ENCODE measurements around the gene FAM185A. TPM values are rescaled to one million over a fixed set of nuclear protein-coding genes. Genes with fewer than 3 reads are reported as not detected.

The FAM185A gene
- total RNA-seq, 3 donors from 2014 or later, result 8.7 to 12.2 (median 10.4) TPM

- ATAC-seq (no peak), DNase-seq (no peak)
- TF ChIP-seq, protein P1, sequence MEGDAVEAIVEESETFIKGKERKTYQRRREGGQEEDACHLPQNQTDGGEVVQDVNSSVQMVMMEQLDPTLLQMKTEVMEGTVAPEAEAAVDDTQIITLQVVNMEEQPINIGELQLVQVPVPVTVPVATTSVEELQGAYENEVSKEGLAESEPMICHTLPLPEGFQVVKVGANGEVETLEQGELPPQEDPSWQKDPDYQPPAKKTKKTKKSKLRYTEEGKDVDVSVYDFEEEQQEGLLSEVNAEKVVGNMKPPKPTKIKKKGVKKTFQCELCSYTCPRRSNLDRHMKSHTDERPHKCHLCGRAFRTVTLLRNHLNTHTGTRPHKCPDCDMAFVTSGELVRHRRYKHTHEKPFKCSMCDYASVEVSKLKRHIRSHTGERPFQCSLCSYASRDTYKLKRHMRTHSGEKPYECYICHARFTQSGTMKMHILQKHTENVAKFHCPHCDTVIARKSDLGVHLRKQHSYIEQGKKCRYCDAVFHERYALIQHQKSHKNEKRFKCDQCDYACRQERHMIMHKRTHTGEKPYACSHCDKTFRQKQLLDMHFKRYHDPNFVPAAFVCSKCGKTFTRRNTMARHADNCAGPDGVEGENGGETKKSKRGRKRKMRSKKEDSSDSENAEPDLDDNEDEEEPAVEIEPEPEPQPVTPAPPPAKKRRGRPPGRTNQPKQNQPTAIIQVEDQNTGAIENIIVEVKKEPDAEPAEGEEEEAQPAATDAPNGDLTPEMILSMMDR (IDR thresholded peaks at IDR 0.05), result no peak
- no peaks in the 10 kb centered on the region for H3K4me1 ChIP-seq (ENCODE audit: low read depth)
- H3K4me3 ChIP-seq, result no peak overlapping the region
- intact Hi-C loops (cut with DNase I, micrococcal nuclease), result no loop called here
- no peaks in the 10 kb centered on the region for H3K36me3 ChIP-seq (ENCODE audit: low read depth)
- H3K9me3 ChIP-seq, result no peaks in the 10 kb centered on the region
These were observed 92.5 kb downstream of the FAM185A start for GRCh38 chr7:102841290-102841689.

DNA sequence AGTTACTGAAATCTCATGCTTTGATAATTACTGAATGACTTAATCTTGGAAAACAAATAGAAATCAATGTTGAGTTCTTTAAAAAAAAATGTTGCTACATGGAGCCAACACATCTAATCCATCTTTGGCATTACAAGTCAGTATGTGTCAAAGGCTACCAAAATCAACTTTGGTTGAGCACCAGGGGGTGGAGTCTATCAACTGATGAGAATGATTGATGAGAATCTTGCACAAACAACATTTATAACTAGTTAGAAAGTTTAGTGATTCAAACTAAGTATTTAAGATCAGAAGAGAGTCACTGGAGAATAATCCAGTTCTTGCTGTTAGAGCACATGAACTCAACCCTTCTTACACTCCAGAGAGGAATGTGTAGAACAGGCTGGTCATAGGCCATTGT lies 93.5 kb downstream of the FAM185A start:
- Histone ChIP-seq H3K36me3 (ENCODE audit: low read depth) (no peaks in the 10 kb centered on the region), H3K4me3 (no peak overlapping the region), H3K9me3 (no peaks in the 10 kb centered on the region), H3K4me1 (ENCODE audit: low read depth) (no peaks in the 10 kb centered on the region)
- DNase-seq, result no peak
- intact Hi-C loops (cut with DNase I, micrococcal nuclease), result no loop called here
- ATAC-seq, result no peak
- TF ChIP-seq, protein P1 (IDR thresholded peaks at IDR 0.05), result no peak

- Histone ChIP-seq H3K36me3 (ENCODE audit: low read depth) (no peaks in the 10 kb centered on the region), H3K4me3 (no peak overlapping the region), H3K9me3 (no peaks in the 10 kb centered on the region), H3K4me1 (ENCODE audit: low read depth) (no peaks in the 10 kb centered on the region)
- intact Hi-C loops (cut with DNase I, micrococcal nuclease), result no loop called here
- DNase-seq (no peak), ATAC-seq (no peak)
- TF ChIP-seq, protein P1 (IDR thresholded peaks at IDR 0.05), result no peak
These were observed 95.1 kb downstream of the FAM185A start for GRCh38 chr7:102843850-102844249.

DNA sequence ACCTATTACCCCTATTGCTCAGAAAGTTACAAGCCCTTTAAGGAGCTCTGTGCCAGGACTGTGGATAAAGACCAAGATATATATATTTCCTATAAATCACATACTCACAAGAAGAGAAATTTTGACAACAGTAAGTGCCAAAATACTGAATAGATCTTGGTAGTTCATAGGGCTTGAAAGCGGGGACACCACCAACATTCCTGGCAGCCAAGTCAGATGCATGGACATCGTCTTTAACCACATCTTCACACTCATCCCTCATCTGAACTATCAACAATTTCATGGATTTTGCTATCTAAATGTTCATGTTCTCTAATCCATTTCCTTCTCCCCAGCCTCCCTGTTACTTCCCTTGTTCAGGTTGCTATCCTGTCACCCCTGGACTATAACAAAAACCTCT lies 96.5 kb downstream of the FAM185A start:
- DNase-seq (no peak), ATAC-seq (no peak)
- Histone ChIP-seq H3K36me3 (ENCODE audit: low read depth) (no peaks in the 10 kb centered on the region), H3K4me1 (ENCODE audit: low read depth) (no peaks in the 10 kb centered on the region), H3K4me3 (no peak overlapping the region), H3K9me3 (no peaks in the 10 kb centered on the region)
- intact Hi-C loops (cut with DNase I, micrococcal nuclease), result no loop called here
- TF ChIP-seq, protein P1 (IDR thresholded peaks at IDR 0.05), result no peak

DNA sequence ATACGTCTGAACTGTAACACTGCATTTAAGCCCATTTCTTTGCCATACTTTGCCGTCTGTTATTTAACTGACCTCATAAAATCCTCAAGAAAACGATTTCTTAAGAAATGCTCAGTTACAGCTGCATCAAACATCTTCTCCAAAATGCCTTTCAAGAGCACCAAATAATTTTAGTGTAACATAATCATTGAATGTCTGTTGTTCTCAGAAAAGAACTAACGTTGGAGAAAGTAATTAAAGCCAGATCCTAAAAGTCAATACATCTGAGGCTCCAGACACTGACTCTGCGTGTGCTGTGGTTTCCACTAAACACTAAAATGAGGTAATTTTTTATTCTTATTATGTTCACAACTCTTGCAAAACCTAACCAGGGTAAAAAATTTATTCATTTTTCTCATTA lies 100.3 kb downstream of the FAM185A start:
- Histone ChIP-seq H3K9me3 (no peaks in the 10 kb centered on the region), H3K36me3 (ENCODE audit: low read depth) (no peaks in the 10 kb centered on the region), H3K4me1 (ENCODE audit: low read depth) (no peaks in the 10 kb centered on the region), H3K4me3 (no peak overlapping the region)
- intact Hi-C loops (cut with DNase I, micrococcal nuclease), result no loop called here
- DNase-seq (no peak), ATAC-seq (no peak)
- TF ChIP-seq, protein P1 (IDR thresholded peaks at IDR 0.05), result no peak

DNA sequence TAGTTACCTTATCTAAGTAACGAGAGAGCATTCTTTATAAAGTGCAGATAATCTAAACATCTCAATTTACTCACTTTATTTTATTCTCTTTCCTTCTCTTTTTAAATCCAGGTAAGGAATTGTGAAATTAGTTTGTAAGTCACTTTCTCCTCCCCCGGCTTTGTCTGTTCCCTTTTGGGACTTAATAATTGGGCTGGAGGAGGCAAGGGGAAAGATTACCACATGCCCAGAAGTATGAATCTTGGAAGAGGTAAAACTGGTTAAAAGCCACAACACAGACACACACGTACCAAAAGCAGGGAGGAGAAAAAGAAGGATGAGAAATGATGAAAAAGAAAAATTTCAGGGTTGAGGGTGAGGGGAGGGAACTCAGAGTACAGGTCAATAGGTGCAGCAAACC lies 100.7 kb downstream of the FAM185A start:
- TF ChIP-seq, protein P1 (IDR thresholded peaks at IDR 0.05), result no peak
- no peak overlapping the region for H3K4me3 ChIP-seq
- intact Hi-C loops (cut with DNase I, micrococcal nuclease), result no loop called here
- ATAC-seq (no peak), DNase-seq (no peak)
- no peaks in the 10 kb centered on the region for H3K4me1 ChIP-seq (ENCODE audit: low read depth)
- no peaks in the 10 kb centered on the region for H3K36me3 ChIP-seq (ENCODE audit: low read depth)
- H3K9me3 ChIP-seq, result no peaks in the 10 kb centered on the region
